Stomach (tissue), 9 donors: Measurements from ENCODE around the gene DCLK3. TPM values are rescaled to one million over a fixed set of nuclear protein-coding genes. Genes with fewer than 3 reads are reported as not detected.

Experiments
- DNase-seq, 2 donors: peaks; one replicate each; pipeline versions ENCODE4 v3.0.0 to v3.0.0-alpha.2; 2013 to 2019
- H3K27ac ChIP-seq, 5 donors: fragments of 200-600 bp in 4 of 5; sonication (generic) in 4 of 5; one replicate each; pipeline ENCODE4 v1.5.1; 2013 to 2019; ENCODE audit warnings: mild to moderate bottlenecking in 1 of 5, moderate library complexity in 1 of 5
- H3K27me3 ChIP-seq, 3 donors: fragments of 200-600 bp; sonication (generic); one replicate each; pipeline ENCODE4 v1.5.1; 2017 to 2019; ENCODE audit warnings: mixed run types in 1 of 3
- H3K36me3 ChIP-seq, 4 donors: fragments of 200-600 bp; sonication (generic); 1 replicate in 3 of 4; 2 replicates in 1 of 4; pipeline ENCODE4 v1.5.1; 2016 to 2019
- H3K4me1 ChIP-seq, 4 donors: fragments of 200-600 bp; sonication (generic); one replicate each; pipeline ENCODE4 v1.5.1; 2016 to 2019
- H3K4me3 ChIP-seq, 4 donors: fragments of 200-600 bp; sonication (generic) in 3 of 4; one replicate each; pipeline ENCODE4 v1.5.1; 2016 to 2019; ENCODE audit warnings: mild to moderate bottlenecking in 1 of 4
- H3K9me3 ChIP-seq, 4 donors: fragments of 200-600 bp; sonication (generic); one replicate each; pipeline ENCODE4 v1.5.1; 2016 to 2019
- EP300 ChIP-seq: sonication (generic); formaldehyde crosslinking; IDR thresholded peaks from one replicate; pipeline ENCODE4 v1.6.1; 2017; ENCODE audit warnings: antibody characterized with exemption
- POLR2A ChIP-seq, 4 donors: fragments of 450-650 bp; IDR thresholded peaks; one replicate each; pipeline ENCODE4 v1.6.1; 2016; ENCODE audit warnings: antibody characterized with exemption in 4 of 4, control low read depth in 2 of 4, mild to moderate bottlenecking in 1 of 4, moderate library complexity in 1 of 4
- POLR2AphosphoS5 ChIP-seq, 3 donors: sonication (generic); formaldehyde crosslinking; IDR thresholded peaks; one replicate each; pipeline ENCODE4 v1.6.1; 2016; ENCODE audit warnings: antibody characterized with exemption in 3 of 3
- WGBS, 5 donors: extraction: QIAGEN DNeasy Blood & Tissue Kit in 3 of 5; methylation state at CpG; one replicate each; pipeline versions ENCODE4 v1.1.5 to v1.1.7; 2013 to 2018; 5-methylcytosine and 5-hydroxymethylcytosine counted together
- intact Hi-C: fragments of 100-400 bp; cut with DNase I; formaldehyde crosslinking; loops from one replicate; pipeline ENCODE4 v1.15.1; 2023; ENCODE audit warnings: low total_unique reads
- polyA plus RNA-seq, 3 donors: library from polyadenylated mRNA; stranded (reverse); fragments of 200-250 nt; gene quantifications; one replicate each; pipeline ENCODE4 v1.2.3, GENCODE V29; 2013
- total RNA-seq, 5 donors: library from RNA; depleted of rRNA; stranded (reverse); fragments of >200 nt; gene quantifications; one replicate each; pipeline versions ENCODE4 v1.1.0 to v1.2.3, GENCODE V29; 2014 to 2016
- TF ChIP-seq, protein P1 (sequence below), 7 experiments: fragments of 450-650 bp in 4 of 7; fragments of 200-600 bp in 3 of 7; sonication (generic) in 3 of 7; IDR thresholded peaks; one replicate each; pipeline ENCODE4 v1.5.1; 2016 to 2019; ENCODE audit warnings: antibody characterized with exemption in 7 of 7, control low read depth in 2 of 7, mild to moderate bottlenecking in 1 of 7
- donor health status: healthy with polysubstance abuse.
- donor health status: Bipolar disorder and iron deficiency.
- donor health status: healthy.

DCLK3 gene
- total and polyA plus RNA-seq, 8 donors: 0.45 to 0.92 TPM; not detected in 6

DNA sequence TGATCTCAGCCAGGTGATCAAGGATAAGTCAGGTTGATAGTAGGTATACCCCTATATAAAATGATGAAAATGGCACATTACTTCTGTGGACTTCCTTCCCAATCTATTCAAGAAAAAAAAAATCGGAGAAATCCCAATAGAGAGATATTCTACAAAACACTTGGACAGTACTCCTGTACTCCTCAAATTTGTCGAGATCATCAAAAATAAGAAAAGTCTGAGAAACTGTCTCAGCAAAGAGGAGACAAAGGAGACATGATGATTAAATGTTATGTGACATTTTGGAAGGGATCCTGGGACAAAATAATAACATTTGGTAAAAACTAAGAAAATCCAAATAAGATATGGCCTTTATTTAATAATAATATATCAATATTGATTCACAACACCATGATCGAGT lies 94.6 kb downstream of the DCLK3 start:
- whole genome bisulfite sequencing, 5 donors: 89 to 95% (median 91%) methylated on average over 3 of the region's 3 CpGs
- Histone ChIP-seq H3K9me3 (no peaks in the 10 kb centered on the region), H3K27me3 (no peaks in the 10 kb centered on the region), H3K4me1 (no peaks in the 10 kb centered on the region), H3K36me3 (no peaks in the 10 kb centered on the region), H3K27ac (no peak overlapping the region), H3K4me3 (no peak overlapping the region)
- TF ChIP-seq POLR2AphosphoS5 (IDR thresholded peaks at IDR 0.05): no peak
- no peak for TF ChIP-seq POLR2A (IDR thresholded peaks at IDR 0.05)
- TF ChIP-seq, protein P1, sequence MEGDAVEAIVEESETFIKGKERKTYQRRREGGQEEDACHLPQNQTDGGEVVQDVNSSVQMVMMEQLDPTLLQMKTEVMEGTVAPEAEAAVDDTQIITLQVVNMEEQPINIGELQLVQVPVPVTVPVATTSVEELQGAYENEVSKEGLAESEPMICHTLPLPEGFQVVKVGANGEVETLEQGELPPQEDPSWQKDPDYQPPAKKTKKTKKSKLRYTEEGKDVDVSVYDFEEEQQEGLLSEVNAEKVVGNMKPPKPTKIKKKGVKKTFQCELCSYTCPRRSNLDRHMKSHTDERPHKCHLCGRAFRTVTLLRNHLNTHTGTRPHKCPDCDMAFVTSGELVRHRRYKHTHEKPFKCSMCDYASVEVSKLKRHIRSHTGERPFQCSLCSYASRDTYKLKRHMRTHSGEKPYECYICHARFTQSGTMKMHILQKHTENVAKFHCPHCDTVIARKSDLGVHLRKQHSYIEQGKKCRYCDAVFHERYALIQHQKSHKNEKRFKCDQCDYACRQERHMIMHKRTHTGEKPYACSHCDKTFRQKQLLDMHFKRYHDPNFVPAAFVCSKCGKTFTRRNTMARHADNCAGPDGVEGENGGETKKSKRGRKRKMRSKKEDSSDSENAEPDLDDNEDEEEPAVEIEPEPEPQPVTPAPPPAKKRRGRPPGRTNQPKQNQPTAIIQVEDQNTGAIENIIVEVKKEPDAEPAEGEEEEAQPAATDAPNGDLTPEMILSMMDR (IDR thresholded peaks at IDR 0.05): no peak
- no peak for TF ChIP-seq EP300
- intact Hi-C loops: no loop called here
- DNase-seq: no peak

DNA sequence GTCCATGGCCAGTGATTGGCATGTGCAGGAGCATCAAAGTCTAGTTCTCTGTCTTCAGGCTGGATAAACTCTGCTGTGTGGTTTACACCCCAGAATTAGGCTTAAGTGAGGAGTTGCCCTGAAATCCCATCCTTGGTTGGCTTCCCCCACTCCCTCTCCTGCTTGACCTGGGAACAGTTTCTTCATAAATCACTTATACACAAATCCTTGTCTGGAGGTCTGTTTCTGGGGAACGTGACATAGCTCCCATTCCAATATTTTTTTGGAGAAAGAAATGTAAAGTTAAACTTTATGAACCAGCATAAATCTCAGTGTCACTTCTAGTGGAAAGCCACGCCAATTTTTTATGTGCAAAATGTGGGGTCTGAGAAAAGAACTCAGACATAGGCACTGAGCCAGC lies 98.2 kb downstream of the DCLK3 start:
- Histone ChIP-seq H3K27me3 (no peaks in the 10 kb centered on the region), H3K27ac (no peak overlapping the region), H3K36me3 (no peaks in the 10 kb centered on the region), H3K4me3 (no peak overlapping the region), H3K4me1 (no peaks in the 10 kb centered on the region), H3K9me3 (no peaks in the 10 kb centered on the region)
- intact Hi-C loops: no loop called here
- DNase-seq: no peak
- 40 to 65% (median 53%) methylated on average over 2 of the region's 2 CpGs for WGBS, 5 donors
- TF ChIP-seq, protein P1 (IDR thresholded peaks at IDR 0.05): no peak
- TF ChIP-seq POLR2AphosphoS5 (IDR thresholded peaks at IDR 0.05) (no peak), POLR2A (IDR thresholded peaks at IDR 0.05) (no peak), EP300 (no peak)

DNA sequence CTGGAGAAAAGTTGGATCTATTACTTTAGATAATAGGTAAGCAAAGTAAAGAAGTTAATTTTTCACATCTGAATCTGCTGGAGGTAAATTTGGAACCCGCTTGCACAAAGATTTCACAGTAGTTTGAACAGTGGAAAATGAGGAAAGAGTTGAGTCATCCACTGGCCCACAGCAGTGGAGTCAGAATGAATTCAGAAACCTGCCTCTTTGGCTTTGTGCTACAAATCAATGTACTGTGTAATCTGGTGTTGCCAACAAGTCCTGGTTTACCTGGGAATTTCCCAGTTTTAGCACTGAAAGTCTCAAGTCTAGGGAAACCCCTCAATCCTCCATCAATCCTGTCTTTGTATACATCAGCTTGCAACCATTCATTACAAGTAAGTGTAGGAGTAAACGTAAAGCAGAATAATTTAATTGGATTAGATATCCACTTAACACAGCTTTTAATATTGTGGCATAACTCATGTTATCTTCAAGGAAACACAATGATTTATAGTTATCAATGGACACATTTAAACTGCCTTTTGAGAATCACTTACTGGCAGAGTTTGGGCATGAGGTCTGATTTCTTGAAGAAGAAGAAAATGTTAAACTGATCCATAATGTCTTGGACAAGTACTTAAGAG lies 100.6 kb downstream of the DCLK3 start:
- Histone ChIP-seq H3K36me3 (no peaks in the 10 kb centered on the region), H3K9me3 (no peaks in the 10 kb centered on the region), H3K4me3 (no peak overlapping the region), H3K27ac (no peak overlapping the region), H3K27me3 (no peaks in the 10 kb centered on the region), H3K4me1 (no peaks in the 10 kb centered on the region)
- intact Hi-C loops: no loop called here
- DNase-seq: no peak
- whole genome bisulfite sequencing, 5 donors: 51 to 86% (median 73%) methylated on average over 2 of the region's 2 CpGs
- TF ChIP-seq POLR2A (IDR thresholded peaks at IDR 0.05) (no peak), EP300 (no peak), POLR2AphosphoS5 (IDR thresholded peaks at IDR 0.05) (no peak)
- TF ChIP-seq, protein P1 (IDR thresholded peaks at IDR 0.05): no peak

DNA sequence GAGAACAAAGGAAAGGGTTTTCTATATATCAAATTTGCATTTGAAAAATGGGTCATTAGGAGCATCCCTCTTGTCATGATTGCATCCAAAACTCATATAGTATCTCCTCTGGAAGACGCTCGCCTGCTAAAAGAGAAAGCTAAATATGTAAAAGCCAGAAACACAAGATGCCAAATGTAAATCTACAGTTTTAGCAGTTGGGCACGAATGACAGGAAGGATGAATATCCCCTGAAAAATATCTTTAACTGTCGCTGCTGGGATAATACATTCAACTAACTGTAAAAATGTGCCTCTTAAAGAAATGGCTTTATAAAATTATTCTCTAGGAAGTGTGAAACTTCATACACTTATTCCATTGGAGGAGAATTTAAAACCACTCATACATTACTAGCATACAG lies 101.7 kb downstream of the DCLK3 start:
- Histone ChIP-seq H3K4me3 (no peak overlapping the region), H3K4me1 (no peaks in the 10 kb centered on the region), H3K27me3 (no peaks in the 10 kb centered on the region), H3K27ac (no peak overlapping the region), H3K36me3 (no peaks in the 10 kb centered on the region), H3K9me3 (no peaks in the 10 kb centered on the region)
- intact Hi-C loops: no loop called here
- WGBS, 5 donors: 52 to 78% (median 66%) methylated on average over 4 of the region's 4 CpGs
- no peak for DNase-seq
- TF ChIP-seq POLR2A (IDR thresholded peaks at IDR 0.05): no peak
- TF ChIP-seq EP300: no peak
- TF ChIP-seq POLR2AphosphoS5 (IDR thresholded peaks at IDR 0.05): no peak
- TF ChIP-seq, protein P1 (IDR thresholded peaks at IDR 0.05): no peak

Other genes starting within 250 kb of the DCLK3 start
- gene TRANK1, start 180.5 kb upstream of the DCLK3 start, total RNA-seq: 10 to 100 TPM in 3 of 5 donors, 1 to 10 TPM in 2; 5.3 to 27.2 (median 13.5) TPM
- gene TRANK1, start 180.5 kb upstream of the DCLK3 start, polyA plus RNA-seq: 1 to 10 TPM; 1.2 to 3.1 (median 2.0) TPM
- 10 to 100 TPM in 4 of 5 donors, 1 to 10 TPM in 1; 4.9 to 37.3 (median 13.2) TPM for gene EPM2AIP1, start 228.6 kb upstream of the DCLK3 start, total RNA-seq
- 1 to 10 TPM; 2.4 to 4.5 (median 2.6) TPM for gene EPM2AIP1, start 228.6 kb upstream of the DCLK3 start, polyA plus RNA-seq
- gene MLH1, start 229.0 kb upstream of the DCLK3 start, total RNA-seq: 100 to 1,000 TPM in 1 of 5 donors, 10 to 100 TPM in 3, 1 to 10 TPM in 1; 6.4 to 129 (median 60.7) TPM
- 10 to 100 TPM; 13.2 to 17.6 (median 13.7) TPM for gene MLH1, start 229.0 kb upstream of the DCLK3 start, polyA plus RNA-seq